H1 (cell line): Measurements from ENCODE around the gene MYOCOS. TPM values are rescaled to one million over a fixed set of nuclear protein-coding genes. Genes with fewer than 3 reads are reported as not detected.

Experiments used
- CTCF ChIP-seq, 3 experiments: IDR thresholded peaks; 1 replicate in 2 of 3; 2 replicates in 1 of 3; pipeline versions ENCODE4 v1.5.1 to v1.6.1; 2011; ENCODE audit warnings: low read length in 3 of 3, mild to moderate bottlenecking in 3 of 3, inconsistent platforms in 2 of 3, low read depth in 1 of 3, moderate library complexity in 1 of 3; ENCODE audit not compliant: insufficient read depth in 1 of 3; ENCODE audit errors: control extremely low read depth in 1 of 3
- HDAC6 ChIP-seq: IDR thresholded peaks from one replicate; pipeline ENCODE4 v1.7.1; 2012; ENCODE audit warnings: low read depth, mild to moderate bottlenecking, inconsistent platforms, low read length, moderate library complexity
- JUND ChIP-seq: IDR thresholded peaks from 2 replicates; pipeline ENCODE4 v1.6.1; 2011; ENCODE audit warnings: mild to moderate bottlenecking, improper control_type of control experiment, low read length
- SRF ChIP-seq: IDR thresholded peaks from 2 replicates; pipeline ENCODE4 v1.6.1; 2011; ENCODE audit warnings: mild to moderate bottlenecking, low read depth, low read length, moderate library complexity
- TEAD4 ChIP-seq: IDR thresholded peaks from 2 replicates; pipeline ENCODE4 v1.6.1; 2012; ENCODE audit warnings: low read depth, low read length, inconsistent platforms, mixed read lengths
- polyA plus RNA-seq, 7 experiments: library from polyadenylated mRNA; depleted of rRNA in 3 of 7; stranded (reverse) in 5 of 7; unstranded in 2 of 7; fragments of >200 nt in 5 of 7; fragments of 200-250 nt in 2 of 7; gene quantifications; 1 replicate in 5 of 7; 2 replicates in 1 of 7; 4 replicates in 1 of 7; pipeline versions ENCODE4 v1.2.1 to v1.2.3, GENCODE V29; 2011 to 2013; ENCODE audit warnings: missing spikeins in 2 of 7, mixed read lengths in 2 of 7
- total RNA-seq: library from RNA; stranded (reverse); fragmentation: NEBNext Ultra II Directional; extraction: Animal tissue kit (Norgen Biotek cat#: 25700); gene quantifications from 2 replicates; pipeline ENCODE4 v1.2.1, GENCODE V29; 2021

Gene MYOCOS
- total and polyA plus RNA-seq, 2 of the 8 experiments (the other 6 are each of a cell fraction or from before 2014, with no cell fraction given) = not detected

GRCh38 chr1:171628225-171628624, 6.2 kb downstream of the MYOCOS start (continued):
- TF ChIP-seq CTCF (IDR thresholded peaks at IDR 0.05; ENCODE audit: control extremely low read depth in 1 of 3, insufficient read depth in 1 of 3, low read depth in 1 of 3, low read length in 3 of 3) (no peak), HDAC6 (no peak), JUND (no peak), TEAD4 (no peak), SRF (no peak)
